DMS 273 (cell line): ENCODE measurements around the gene OGDHL.

ENCODE experiments used
- DNase-seq: peaks from one replicate; lab custom pipeline; 2025; ENCODE audit not compliant: unreplicated experiment; lab: John Stamatoyannopoulos, UW

Gene OGDHL

DNA sequence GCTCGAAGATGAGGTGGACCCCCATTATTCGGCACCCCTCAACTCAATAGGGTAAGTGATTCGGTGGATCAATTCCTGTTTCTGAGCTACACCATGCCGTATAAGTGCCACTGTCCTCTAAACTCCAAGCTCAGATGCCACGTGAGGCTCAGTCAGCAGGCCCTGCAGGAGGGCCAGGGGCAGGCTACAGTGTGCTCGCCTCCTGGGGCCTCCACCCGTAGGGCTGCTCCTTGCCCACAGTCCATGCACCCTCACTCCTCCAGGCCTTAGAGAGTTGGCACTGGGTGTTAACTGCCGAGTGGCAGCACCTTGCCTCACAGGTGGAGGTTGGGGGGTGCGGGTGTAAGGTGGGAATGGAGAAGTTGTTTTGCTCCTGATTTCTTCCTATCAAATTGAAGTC is 70.5 kb downstream of the OGDHL start:
- no peak for DNase-seq

DNA sequence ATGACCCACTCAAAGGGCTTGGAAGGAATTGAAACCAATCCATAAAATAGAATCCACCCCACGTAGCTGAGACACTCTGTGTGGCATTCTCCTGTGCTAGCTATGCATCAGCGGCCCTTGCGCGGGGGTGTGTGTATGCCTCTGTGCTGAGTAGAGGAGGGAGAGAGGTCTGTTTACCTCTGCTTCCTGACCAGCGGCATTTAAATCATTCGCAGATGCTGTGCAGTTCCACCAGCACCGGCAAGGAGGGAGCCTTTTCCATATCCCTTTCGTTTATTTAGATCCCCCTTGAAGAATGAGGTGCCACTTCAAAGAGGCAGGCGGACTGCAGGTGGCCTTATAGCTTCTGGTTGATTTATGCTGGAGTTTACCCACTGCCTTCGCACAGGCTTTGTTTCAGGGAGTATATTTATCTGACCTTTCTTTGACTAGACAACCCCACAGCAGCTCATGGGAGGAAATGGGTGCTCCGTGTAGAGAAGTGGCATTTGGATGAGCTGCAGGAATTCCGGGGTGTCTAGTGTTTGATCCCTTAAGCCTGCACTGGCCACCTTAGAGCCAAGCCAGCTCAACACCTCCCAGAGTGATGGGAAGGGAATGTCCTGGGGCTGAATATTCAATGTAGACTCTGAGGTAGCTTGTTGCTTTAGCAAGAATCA is 71.3 kb downstream of the OGDHL start:
- DNase-seq, result no peak

DNA sequence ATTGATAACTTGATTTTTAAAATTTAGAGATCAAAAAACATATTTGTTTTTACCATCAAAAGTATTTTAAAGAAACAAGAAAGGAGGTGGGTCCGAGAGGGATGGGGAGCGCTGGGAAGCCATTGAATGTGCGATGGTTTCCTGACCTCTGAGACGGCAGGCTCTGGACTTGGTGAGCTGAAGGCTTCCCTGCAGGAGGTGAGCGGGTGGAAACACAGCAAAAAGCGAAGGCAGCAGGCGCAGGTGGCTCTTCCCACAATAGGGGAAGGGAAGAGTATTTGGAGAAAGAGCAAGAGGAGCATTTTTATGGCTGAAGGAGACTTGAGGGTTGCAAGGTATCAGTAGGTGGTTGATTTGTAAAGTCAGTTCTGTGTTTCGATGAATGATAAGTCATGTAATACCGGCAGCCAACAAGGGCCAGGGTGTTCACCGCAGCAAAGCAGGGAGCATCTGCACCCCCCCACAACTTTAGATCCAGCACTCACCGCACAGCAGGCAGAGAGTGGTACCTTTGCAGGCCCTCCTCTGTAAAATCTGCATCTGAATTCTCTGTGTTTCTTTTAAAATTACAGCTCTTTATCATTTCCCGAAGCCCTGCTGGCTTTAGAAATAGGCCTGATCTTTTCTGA is 72.1 kb downstream of the OGDHL start:
- DNase-seq, result no peak

DNA sequence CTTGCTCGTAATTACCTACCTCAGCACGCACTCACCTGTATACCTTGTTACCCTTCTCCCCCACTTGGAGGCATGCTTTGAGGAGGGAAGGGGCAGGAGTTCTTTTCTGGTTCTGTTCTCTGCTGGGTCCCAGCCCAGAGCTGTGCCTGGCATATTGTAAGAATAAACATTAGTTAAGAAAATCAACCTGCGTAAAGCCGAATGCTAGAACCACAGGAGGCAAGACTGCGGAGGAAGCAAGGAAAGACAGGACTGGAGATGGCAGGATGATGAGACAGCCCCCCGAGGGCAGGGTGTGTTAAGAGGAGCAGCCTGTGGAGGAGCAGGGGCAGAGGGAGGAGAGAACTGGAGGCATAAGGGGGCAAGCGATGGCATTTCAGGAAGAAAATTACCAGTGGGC is 73.2 kb downstream of the OGDHL start:
- no peak for DNase-seq

DNA sequence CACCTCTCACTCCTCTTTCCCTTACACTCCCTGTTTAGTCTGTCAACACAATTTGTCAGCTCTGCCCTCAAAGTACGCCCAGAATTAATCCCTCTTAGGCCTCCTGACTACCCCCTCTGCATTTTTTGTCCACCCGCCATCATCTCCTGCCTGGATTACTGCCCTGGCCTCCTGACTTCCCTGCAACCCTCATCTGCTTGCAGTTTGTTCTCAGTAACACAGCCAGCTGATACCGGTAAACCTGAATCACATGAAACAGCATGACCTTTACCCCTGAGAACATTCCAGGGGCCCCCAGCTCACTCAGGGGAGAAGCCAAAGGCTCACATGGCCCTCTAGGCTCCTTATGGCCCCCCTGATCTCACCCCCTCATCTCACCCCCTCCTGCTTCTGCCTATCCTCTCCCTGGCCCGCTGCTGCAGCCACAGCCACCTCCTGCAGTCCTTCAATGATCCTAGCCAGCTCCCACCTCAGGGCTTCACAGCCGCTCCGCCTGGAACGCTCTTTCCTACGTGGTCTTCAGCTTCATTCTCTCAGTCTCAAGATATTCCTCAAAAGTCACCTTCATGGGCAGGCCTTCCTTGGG is 73.8 kb downstream of the OGDHL start:
- DNase-seq, result no peak

GRCh38 chr10:49686651-49687050 is 75.5 kb downstream of the OGDHL start:
- no peak for DNase-seq
